GM18909 (cell line): ENCODE results near the gene PLAC9.

Experiments
- ATAC-seq: cut with Tn5 transposase; IDR thresholded peaks from one replicate; pipeline ENCODE4 v1.9.1; 2021; ENCODE audit warnings: mild to moderate bottlenecking; ENCODE audit not compliant: unreplicated experiment, poor library complexity

PLAC9 gene

GRCh38 chr10:80176526-80176925, 44.0 kb downstream of the PLAC9 start:
- no peak for ATAC-seq

GRCh38 chr10:80177781-80178636, 45.5 kb downstream of the PLAC9 start:
- no peak for ATAC-seq

- no peak for ATAC-seq
These were observed 50.5 kb downstream of the PLAC9 start for GRCh38 chr10:80182986-80183385.

GRCh38 chr10:80183436-80183835, 50.9 kb downstream of the PLAC9 start:
- no peak for ATAC-seq

- no peak for ATAC-seq
These were observed 51.8 kb downstream of the PLAC9 start for GRCh38 chr10:80184291-80184690.

GRCh38 chr10:80185578-80186299, 53.2 kb downstream of the PLAC9 start:
- no peak for ATAC-seq

- no peak for ATAC-seq
These were observed 54.0 kb downstream of the PLAC9 start for GRCh38 chr10:80186364-80187012.

GRCh38 chr10:80187060-80187459, 54.5 kb downstream of the PLAC9 start:
- ATAC-seq = no peak

- ATAC-seq = peak; percentile 91
These were observed 55.2 kb downstream of the PLAC9 start for GRCh38 chr10:80187465-80188409.

- no peak for ATAC-seq
These were observed 56.2 kb downstream of the PLAC9 start for GRCh38 chr10:80188713-80189112.

- ATAC-seq = no peak
These were observed 59.2 kb downstream of the PLAC9 start for GRCh38 chr10:80191589-80192270.

- no peak for ATAC-seq
These were observed 60.0 kb downstream of the PLAC9 start for GRCh38 chr10:80192553-80192952.

GRCh38 chr10:80194373-80195045, 62.0 kb downstream of the PLAC9 start:
- no peak for ATAC-seq
